B cell (primary cell): ENCODE measurements around the gene GLT1D1. TPM values are rescaled to one million over a fixed set of nuclear protein-coding genes. Genes with fewer than 3 reads are reported as not detected.

ENCODE experiments used
- ATAC-seq: fragments of 200-7000 bp; cut with Tn5 transposase; one replicate; pipeline ENCODE4 v1.10.0; 2021; ENCODE audit warnings: low read depth, mild to moderate bottlenecking, moderate number of reproducible peaks, moderate library complexity
- CTCF ChIA-PET: fragments of 350-600 bp; sonication (Branson Sonifier 250); formaldehyde crosslinking; loops from one replicate; lab custom pipeline; 2021; ENCODE audit warnings: antibody characterized with exemption, inconsistent platforms; lab: Charles Lee
- POLR2A ChIA-PET: fragments of 350-600 bp; sonication (Branson Sonifier 250); formaldehyde crosslinking; loops from one replicate; lab custom pipeline; 2021; ENCODE audit warnings: antibody characterized with exemption; lab: Charles Lee
- DNase-seq: peaks from one replicate; pipeline ENCODE4 v3.0.0; 2013
- H2AFZ ChIP-seq: 2 replicates; pipeline ENCODE4 v1.6.1; 2012; ENCODE audit warnings: mild to moderate bottlenecking, low read depth, low read length; ENCODE audit not compliant: insufficient read depth, poor library complexity, severe bottlenecking
- H3K27ac ChIP-seq, 2 donors: 1 replicate in 1 of 2; 2 replicates in 1 of 2; pipeline ENCODE4 v1.5.1; 2012 to 2013; ENCODE audit warnings: low read length in 2 of 2, mild to moderate bottlenecking in 2 of 2, moderate library complexity in 1 of 2
- H3K27me3 ChIP-seq, 4 experiments: fragments of 200-600 bp in 1 of 4; sonication (generic) in 1 of 4; replicated peaks in 1 of 4; 1 replicate in 2 of 4; 2 replicates in 2 of 4; pipeline versions ENCODE4 v1.6.1 to v1.7.0; 2013 to 2016; ENCODE audit warnings: low read length in 3 of 4, mild to moderate bottlenecking in 2 of 4, mixed read lengths in 1 of 4, moderate library complexity in 1 of 4; ENCODE audit not compliant: insufficient read depth in 4 of 4, control insufficient read depth in 3 of 4; ENCODE audit errors: control extremely low read depth in 1 of 4
- H3K36me3 ChIP-seq, 2 experiments: replicated peaks in 1 of 2; 1 replicate in 1 of 2; 2 replicates in 1 of 2; pipeline versions ENCODE4 v1.6.1 to v1.7.1; 2013; ENCODE audit warnings: low read length in 1 of 2; ENCODE audit not compliant: insufficient read depth in 2 of 2, control insufficient read depth in 1 of 2; ENCODE audit errors: control extremely low read depth in 1 of 2, extremely low read depth in 1 of 2
- H3K4me1 ChIP-seq, 2 donors: fragments of 200-600 bp in 1 of 2; sonication (generic) in 1 of 2; 1 replicate in 1 of 2; 2 replicates in 1 of 2; pipeline versions ENCODE4 v1.5.1 to v1.6.1; 2013 to 2017; ENCODE audit warnings: low read length in 2 of 2; ENCODE audit not compliant: control insufficient read depth in 2 of 2, insufficient read depth in 2 of 2
- H3K4me2 ChIP-seq: replicated peaks from 2 replicates; pipeline ENCODE3; 2012; ENCODE audit warnings: mild to moderate bottlenecking, low read depth, low read length; ENCODE audit not compliant: poor library complexity, severe bottlenecking
- H3K4me3 ChIP-seq, 5 experiments: fragments of 200-600 bp in 1 of 5; sonication (generic) in 1 of 5; 1 replicate in 3 of 5; 2 replicates in 2 of 5; pipeline versions ENCODE4 v1.5.1 to v1.7.0; 2011 to 2016; ENCODE audit warnings: low read length in 4 of 5, mild to moderate bottlenecking in 4 of 5, low read depth in 2 of 5, control low read depth in 1 of 5, moderate library complexity in 1 of 5; ENCODE audit not compliant: insufficient read depth in 1 of 5; ENCODE audit errors: control extremely low read depth in 1 of 5, extremely low read depth in 1 of 5
- H3K79me2 ChIP-seq: fragments of 200-600 bp; sonication (generic); one replicate; pipeline ENCODE4 v1.6.0; 2016; ENCODE audit warnings: low read length; ENCODE audit not compliant: control insufficient read depth, insufficient read depth
- H3K9ac ChIP-seq: fragments of 200-600 bp; sonication (generic); 2 replicates; pipeline ENCODE4 v1.6.1; 2017; ENCODE audit warnings: mild to moderate bottlenecking, low read length, moderate library complexity
- H3K9me3 ChIP-seq, 3 donors: one replicate each; pipeline versions ENCODE4 v1.6.1 to v1.7.1; 2013; ENCODE audit warnings: low read length in 2 of 3; ENCODE audit not compliant: control insufficient read depth in 2 of 3, insufficient read depth in 1 of 3; ENCODE audit errors: control extremely low read depth in 1 of 3
- H4K20me1 ChIP-seq: 2 replicates; pipeline ENCODE4 v1.6.0; 2012; ENCODE audit warnings: mild to moderate bottlenecking, low read length; ENCODE audit not compliant: insufficient read depth, control insufficient read depth, poor library complexity, severe bottlenecking
- H3K27ac Mint-ChIP-seq: one replicate; pipeline ENCODE4 v1.8.0; 2021; ENCODE audit warnings: mixed read lengths
- H3K27me3 Mint-ChIP-seq: one replicate; pipeline ENCODE4 v1.8.0; 2021; ENCODE audit warnings: mixed read lengths
- H3K4me1 Mint-ChIP-seq: one replicate; pipeline ENCODE4 v1.8.0; 2021; ENCODE audit warnings: mixed read lengths
- H3K4me3 Mint-ChIP-seq: one replicate; pipeline ENCODE4 v1.8.0; 2021; ENCODE audit warnings: mixed read lengths
- H3K9me3 Mint-ChIP-seq: one replicate; pipeline ENCODE4 v1.8.0; 2022; ENCODE audit warnings: mixed read lengths; ENCODE audit not compliant: insufficient read depth
- EZH2 ChIP-seq: IDR thresholded peaks from 2 replicates; pipeline ENCODE4 v1.6.1; 2012; ENCODE audit warnings: borderline replicate concordance, low read depth, mild to moderate bottlenecking, moderate library complexity, low read length; ENCODE audit not compliant: insufficient read depth, poor library complexity, severe bottlenecking
- whole genome bisulfite sequencing: methylation state at CpG from one replicate; pipeline ENCODE4 v1.1.5; 2013; ENCODE audit warnings: missing lambda C conversion rate; ENCODE audit not compliant: insufficient coverage; 5-methylcytosine and 5-hydroxymethylcytosine counted together
- intact Hi-C: fragments of 100-400 bp; cut with micrococcal nuclease; formaldehyde crosslinking; loops from one replicate; pipeline ENCODE4 v1.10.0; 2022
- polyA plus RNA-seq: library from polyadenylated mRNA; depleted of rRNA; stranded (reverse); fragments of >200 nt; gene quantifications from 2 replicates; pipeline ENCODE4 v1.2.3, GENCODE V29; 2012
- total RNA-seq, 2 donors: library from RNA; stranded (reverse); fragments of 120-200 nt in 1 of 2; gene quantifications; 1 replicate in 1 of 2; 2 replicates in 1 of 2; pipeline versions ENCODE4 v1.2.3 to v1.2.4, GENCODE V29; 2013 to 2022
- TF ChIP-seq, protein P1 (sequence below): fragments of 200-600 bp; IDR thresholded peaks from one replicate; pipeline ENCODE4 v1.8.0; 2022; ENCODE audit warnings: antibody characterized with exemption, mild to moderate bottlenecking

GLT1D1 gene
- total and polyA plus RNA-seq, 2 donors (not counting 1 experiment from before 2014, with no cell fraction given) = 0.22 to 0.49 TPM

DNA sequence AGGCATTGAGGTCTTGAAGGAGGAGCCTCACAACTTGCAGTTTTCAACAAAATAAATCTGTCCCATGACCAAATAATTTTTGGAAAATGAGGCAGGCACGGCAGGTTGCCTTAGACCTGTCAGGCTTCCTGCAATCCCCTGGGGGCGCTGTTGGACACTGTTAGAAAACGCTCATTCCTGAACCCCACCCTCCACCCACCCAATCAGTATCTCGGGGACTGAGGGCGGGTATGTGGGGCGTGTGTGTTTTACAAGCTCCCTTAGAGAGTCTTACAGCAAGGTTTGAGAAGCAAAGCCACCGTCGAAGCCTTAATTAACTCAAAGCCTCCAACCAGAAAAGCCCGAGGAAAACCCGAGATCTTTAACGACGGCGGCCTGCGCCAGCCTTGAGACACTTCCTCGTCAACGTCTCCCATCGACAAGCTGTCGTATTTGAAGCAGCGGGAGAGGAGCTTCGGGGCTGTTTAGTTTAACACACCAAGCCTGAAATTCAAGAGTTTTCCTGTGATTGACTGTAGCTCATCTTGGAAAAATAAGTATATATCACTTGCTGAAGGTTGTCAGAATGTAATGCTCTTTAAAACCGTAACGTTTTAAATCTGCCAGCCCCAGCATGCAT, 123.0 kb downstream of the GLT1D1 start:
- Histone ChIP-seq H3K27ac (no peak overlapping the region), H3K27me3 (peaks cover 0 to 50% (median 12%) of the 10 kb centered on the region in 4 experiments), H3K4me2 (peak overlapping the region; percentile 54), H4K20me1 (no peaks in the 10 kb centered on the region), H3K36me3 (no peaks in the 10 kb centered on the region), H3K4me1 (peaks cover 5 to 9% of the 10 kb centered on the region in 2 donors), H3K9me3 (peaks cover 0 to 4% (median 0%) of the 10 kb centered on the region in 3 donors), H3K9ac (no peak overlapping the region), H3K79me2 (no peaks in the 10 kb centered on the region), H3K4me3 (peak overlapping the region in 1 of 5 experiments; percentile 19), H2AFZ (peak overlapping the region; percentile 60)
- peaks cover 15% of the 10 kb centered on the region for H3K4me1 Mint-ChIP-seq
- intact Hi-C loops = no loop called here
- CTCF ChIA-PET = no interaction called here
- H3K27me3 Mint-ChIP-seq = peaks cover 60% of the 10 kb centered on the region
- peak overlapping the region; percentile 26 for H3K4me3 Mint-ChIP-seq
- TF ChIP-seq, protein P1, sequence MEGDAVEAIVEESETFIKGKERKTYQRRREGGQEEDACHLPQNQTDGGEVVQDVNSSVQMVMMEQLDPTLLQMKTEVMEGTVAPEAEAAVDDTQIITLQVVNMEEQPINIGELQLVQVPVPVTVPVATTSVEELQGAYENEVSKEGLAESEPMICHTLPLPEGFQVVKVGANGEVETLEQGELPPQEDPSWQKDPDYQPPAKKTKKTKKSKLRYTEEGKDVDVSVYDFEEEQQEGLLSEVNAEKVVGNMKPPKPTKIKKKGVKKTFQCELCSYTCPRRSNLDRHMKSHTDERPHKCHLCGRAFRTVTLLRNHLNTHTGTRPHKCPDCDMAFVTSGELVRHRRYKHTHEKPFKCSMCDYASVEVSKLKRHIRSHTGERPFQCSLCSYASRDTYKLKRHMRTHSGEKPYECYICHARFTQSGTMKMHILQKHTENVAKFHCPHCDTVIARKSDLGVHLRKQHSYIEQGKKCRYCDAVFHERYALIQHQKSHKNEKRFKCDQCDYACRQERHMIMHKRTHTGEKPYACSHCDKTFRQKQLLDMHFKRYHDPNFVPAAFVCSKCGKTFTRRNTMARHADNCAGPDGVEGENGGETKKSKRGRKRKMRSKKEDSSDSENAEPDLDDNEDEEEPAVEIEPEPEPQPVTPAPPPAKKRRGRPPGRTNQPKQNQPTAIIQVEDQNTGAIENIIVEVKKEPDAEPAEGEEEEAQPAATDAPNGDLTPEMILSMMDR = no peak
- no peak for TF ChIP-seq EZH2
- POLR2A ChIA-PET = no interaction called here
- no peak overlapping the region for H3K27ac Mint-ChIP-seq
- no peaks in the 10 kb centered on the region for H3K9me3 Mint-ChIP-seq
- ATAC-seq = no peak
- 26% methylated on average over 14 of the region's 22 CpGs for WGBS
- DNase-seq = no peak

DNA sequence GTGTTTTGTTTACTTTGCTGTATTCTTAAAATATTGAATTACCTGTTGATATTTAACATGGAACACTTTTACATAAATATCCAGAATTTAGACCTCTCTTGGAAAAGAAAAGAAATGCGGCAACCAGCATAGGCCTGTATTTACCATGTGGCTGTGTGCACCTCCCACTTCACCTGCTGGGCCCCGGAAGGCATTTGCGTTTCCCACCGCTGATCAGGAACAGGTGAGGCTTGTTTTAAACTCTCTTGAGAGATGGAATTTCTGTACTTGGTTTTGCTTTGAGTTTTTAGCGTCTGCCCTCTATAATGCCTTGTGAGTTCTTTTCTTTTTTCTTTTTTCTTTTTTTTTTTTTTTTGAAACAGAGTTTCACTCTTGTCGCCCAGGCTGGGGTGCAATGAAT, 124.2 kb downstream of the GLT1D1 start:
- no peaks in the 10 kb centered on the region for H3K79me2 ChIP-seq
- Mint-ChIP-seq H3K4me3 (no peak overlapping the region), H3K27ac (no peak overlapping the region), H3K27me3 (peaks cover 56% of the 10 kb centered on the region), H3K9me3 (no peaks in the 10 kb centered on the region), H3K4me1 (peaks cover 7% of the 10 kb centered on the region)
- H3K27me3 ChIP-seq = peaks cover 0 to 48% (median 10%) of the 10 kb centered on the region in 4 experiments
- no peaks in the 10 kb centered on the region for H4K20me1 ChIP-seq
- no peak overlapping the region for H3K4me3 ChIP-seq
- H3K9me3 ChIP-seq = no peaks in the 10 kb centered on the region
- POLR2A ChIA-PET = no interaction called here
- intact Hi-C loops = no loop called here
- CTCF ChIA-PET = no interaction called here
- no peak overlapping the region for H3K4me2 ChIP-seq
- ATAC-seq = no peak
- WGBS = 90% methylated on average over 2 of the region's 6 CpGs
- H2AFZ ChIP-seq = no peak overlapping the region
- H3K9ac ChIP-seq = no peak overlapping the region
- H3K36me3 ChIP-seq = no peaks in the 10 kb centered on the region
- H3K4me1 ChIP-seq = peaks cover 0 to 1% of the 10 kb centered on the region in 2 donors
- TF ChIP-seq, protein P1 = no peak
- no peak for TF ChIP-seq EZH2
- DNase-seq = no peak
- no peak overlapping the region for H3K27ac ChIP-seq
